K562 (cell line): ENCODE data around the gene TMPRSS6.

Source experiments
- CTCF ChIP-seq, 3 experiments: IDR thresholded peaks in 2 of 3; conservative IDR thresholded peaks in 1 of 3; 2 replicates each; pipeline ENCODE4 v1.5.1; 2011 to 2012; ENCODE audit warnings: low read length in 3 of 3, mild to moderate bottlenecking in 3 of 3, control low read depth in 2 of 3, improper control_type of control experiment in 1 of 3, inconsistent platforms in 1 of 3, low read depth in 1 of 3, mixed read lengths in 1 of 3, moderate library complexity in 1 of 3; ENCODE audit not compliant: insufficient read depth in 2 of 3
- SMAD3 ChIP-seq: fragments of 450-650 bp; formaldehyde crosslinking; conservative IDR thresholded peaks from 2 replicates; pipeline ENCODE4 v1.4.0; 2020; ENCODE audit warnings: mild to moderate bottlenecking
- TFAM ChIP-seq: fragments of 250-450 bp; sonication (Bioruptor Pico); conservative IDR thresholded peaks from 2 replicates; pipeline ENCODE4 v1.5.0; 2021; ENCODE audit warnings: mild to moderate bottlenecking, moderate library complexity

- TF ChIP-seq TFAM (CRISPR knock-in tag) (no peak), SMAD3 (CRISPR knock-in tag) (no peak), CTCF (IDR thresholded peaks at IDR 0.05 in 2 of 3, conservative IDR thresholded peaks at IDR 0.05 in 1 of 3; ENCODE audit: insufficient read depth in 2 of 3, low read depth in 1 of 3, low read length in 3 of 3) (no peak)
Measured at GRCh38 chr22:37059876-37060449, 49.5 kb downstream of the TMPRSS6 start.
